K562 (cell line): ENCODE data around the gene SCAPER. TPM values are rescaled to one million over a fixed set of nuclear protein-coding genes. Genes with fewer than 3 reads are reported as not detected.

Source experiments
- ATAC-seq: fragments of 200-7000 bp; cut with Tn5 transposase; 3 replicates; pipeline ENCODE4 v1.9.1; 2020; ENCODE audit warnings: moderate library complexity
- BruUV-seq: library from RNA; stranded (reverse); fragments of 400-500 nt; replicated peaks from 2 replicates; lab custom pipeline; 2021; lab: Mats Ljungman, UMichigan
- CTCF ChIA-PET: fragments of 300-600 bp; formaldehyde crosslinking; extraction: SDS; loops from one replicate; lab custom pipeline; 2021; ENCODE audit warnings: low intra/inter-chr PET ratio; lab: Yijun Ruan, JAX
- POLR2A ChIA-PET: fragments of 300-600, 350-650 bp; sonication (Branson Sonifier 250); formaldehyde crosslinking; extraction: SDS; loops from one replicate; lab custom pipeline; 2021; ENCODE audit warnings: antibody characterized with exemption, inconsistent platforms; lab: Yijun Ruan, JAX
- DNase-seq, 4 experiments: peaks; one replicate each; pipeline versions ENCODE4 v3.0.0 to v3.0.0-alpha.2; 2011 to 2018; ENCODE audit warnings: low spot score in 3 of 4, mixed read lengths in 3 of 4; ENCODE audit errors: extremely low read depth in 1 of 4
- FAIRE-seq: peaks from 2 replicates; lab custom pipeline; 2011; peaks lifted over from hg19 to GRCh38; lab: Jason Lieb, UNC
- H2AFZ ChIP-seq: 2 replicates; pipeline ENCODE4 v1.6.0; 2011; ENCODE audit warnings: low read depth, low read length, control low read depth, inconsistent platforms
- H3K27ac ChIP-seq: fragments of 200-600 bp; 3 replicates; pipeline ENCODE4 v1.8.0; 2011; ENCODE audit warnings: low read depth, mild to moderate bottlenecking, control low read depth, inconsistent platforms, low read length, moderate library complexity, mixed read lengths; ENCODE audit errors: extremely low read depth
- H3K27me3 ChIP-seq, 2 experiments: fragments of 300-600 bp in 1 of 2; 2 replicates in 1 of 2; 3 replicates in 1 of 2; pipeline versions ENCODE4 v1.6.0 to v1.8.0; 2011; ENCODE audit warnings: inconsistent platforms in 2 of 2, low read length in 2 of 2, mild to moderate bottlenecking in 1 of 2, mixed read lengths in 1 of 2, moderate library complexity in 1 of 2; ENCODE audit not compliant: control insufficient read depth in 2 of 2, insufficient read depth in 2 of 2
- H3K36me3 ChIP-seq: fragments of 300-600 bp; 3 replicates; pipeline ENCODE4 v1.8.0; 2011; ENCODE audit warnings: mild to moderate bottlenecking, low read length, inconsistent platforms; ENCODE audit not compliant: control insufficient read depth, insufficient read depth
- H3K4me1 ChIP-seq, 2 experiments: fragments of 200-600 bp in 1 of 2; replicated peaks in 1 of 2; 2 replicates in 1 of 2; 3 replicates in 1 of 2; pipeline versions ENCODE4 v1.5.1 to v1.8.0; 2011; ENCODE audit warnings: inconsistent platforms in 2 of 2, low read length in 2 of 2, mild to moderate bottlenecking in 1 of 2, mixed read lengths in 1 of 2, moderate library complexity in 1 of 2; ENCODE audit not compliant: control insufficient read depth in 2 of 2, insufficient read depth in 2 of 2
- H3K4me2 ChIP-seq: 2 replicates; pipeline ENCODE4 v1.6.1; 2011; ENCODE audit warnings: low read length, control low read depth, inconsistent platforms, mixed read lengths; ENCODE audit not compliant: insufficient read depth
- H3K4me3 ChIP-seq: fragments of 200-600 bp; sonication (generic), shearing (Covaris generic); 2 replicates; pipeline ENCODE4 v1.5.1; 2016; ENCODE audit warnings: control low read depth, inconsistent platforms
- H3K79me2 ChIP-seq: fragments of 200-600 bp; 3 replicates; pipeline ENCODE4 v1.8.0; 2011; ENCODE audit warnings: low read length, inconsistent platforms; ENCODE audit not compliant: control insufficient read depth, insufficient read depth
- H3K9ac ChIP-seq, 2 experiments: 2 replicates each; pipeline versions ENCODE4 v1.6.0 to v1.6.1; 2011; ENCODE audit warnings: low read depth in 2 of 2, low read length in 2 of 2, control low read depth in 1 of 2, inconsistent platforms in 1 of 2, mild to moderate bottlenecking in 1 of 2, mixed read lengths in 1 of 2; ENCODE audit not compliant: insufficient read depth in 1 of 2
- H3K9me1 ChIP-seq: one replicate; pipeline ENCODE4 v1.6.0; 2011; ENCODE audit warnings: inconsistent platforms, mild to moderate bottlenecking, low read length, moderate library complexity; ENCODE audit not compliant: control insufficient read depth, insufficient read depth
- H3K9me3 ChIP-seq: replicated peaks from 2 replicates; pipeline ENCODE4 v1.5.1; 2011; ENCODE audit warnings: low read depth, low read length, inconsistent platforms; ENCODE audit not compliant: control insufficient read depth, insufficient read depth
- H4K20me1 ChIP-seq: replicated peaks from 2 replicates; pipeline ENCODE4 v1.6.1; 2011; ENCODE audit warnings: low read length, inconsistent platforms, mixed read lengths; ENCODE audit not compliant: control insufficient read depth, insufficient read depth
- FIP1L1 ChIP-seq: fragments of 200-400 bp; formaldehyde crosslinking; IDR thresholded peaks from 2 replicates; pipeline ENCODE4 v1.6.1; 2018; ENCODE audit warnings: mild to moderate bottlenecking, low read depth, low read length; ENCODE audit not compliant: poor library complexity, severe bottlenecking
- MAFG ChIP-seq: fragments of 450-650 bp; conservative IDR thresholded peaks from 2 replicates; pipeline ENCODE4 v1.6.1; 2016; ENCODE audit warnings: missing genetic modification characterization, missing compliant biosample characterization
- POLR2H ChIP-seq: IDR thresholded peaks from 2 replicates; pipeline ENCODE4 v1.6.1; 2016; ENCODE audit warnings: missing genetic modification characterization, low read depth, mild to moderate bottlenecking, control low read depth, missing compliant biosample characterization, moderate library complexity
- ZNF124 ChIP-seq: sonication (generic); formaldehyde crosslinking; IDR thresholded peaks from 2 replicates; pipeline ENCODE4 v1.8.1; 2022; ENCODE audit warnings: missing genetic modification reagents
- WGBS: fragments of 100-300 bp; shearing (Covaris generic); methylation state at CpG from one replicate; pipeline ENCODE4 v1.1.6; 2016; ENCODE audit warnings: low coverage, mixed read lengths; ENCODE audit not compliant: insufficient coverage; ENCODE audit errors: missing lambda C conversion rate; 5-methylcytosine and 5-hydroxymethylcytosine counted together
- in situ Hi-C: fragments of 300-500 bp; cut with MboI; formaldehyde crosslinking; loops from 4 replicates; pipeline ENCODE4 v1.15.0; 2018; ENCODE audit warnings: inconsistent platforms, mixed read lengths
- intact Hi-C: fragments of 100-400 bp; cut with micrococcal nuclease; formaldehyde crosslinking; loops from 2 replicates; pipeline ENCODE4 v1.14.2; 2022
- polyA plus RNA-seq, 8 experiments: library from polyadenylated mRNA; depleted of rRNA in 4 of 8; stranded (reverse) in 5 of 8; unstranded in 3 of 8; fragments of >200 nt; fragmentation: Nextera tagmentation in 2 of 8; fragmentation: Illumina TruSeq in 1 of 8; extraction: Ambion mirVana in 2 of 8; extraction: Trizol in 1 of 8; gene quantifications; 2 replicates each; pipeline versions ENCODE4 v1.2.1 to v1.2.3, GENCODE V29; 2011 to 2014; ENCODE audit warnings: inconsistent platforms in 1 of 8, missing spikeins in 1 of 8
- total RNA-seq, 7 experiments: library from RNA; depleted of rRNA in 6 of 7; stranded (reverse); fragments of >200 nt in 6 of 7; fragmentation: Illumina TruSeq in 2 of 7; extraction: Trizol in 2 of 7; gene quantifications; 2 replicates each; pipeline versions ENCODE4 v1.2.1 to v1.2.3, GENCODE V29; 2011 to 2021; ENCODE audit warnings: low replicate concordance in 1 of 7
- TF ChIP-seq, protein P1 (sequence below): fragments of 250-450 bp; sonication (Bioruptor Pico); IDR thresholded peaks from 2 replicates; pipeline ENCODE4 v1.4.0; 2020; ENCODE audit warnings: mild to moderate bottlenecking, moderate library complexity
- TF ChIP-seq, protein P2 (sequence below): fragments of 450-650 bp; formaldehyde crosslinking; IDR thresholded peaks from 2 replicates; pipeline ENCODE4 v1.4.0; 2022; ENCODE audit warnings: mild to moderate bottlenecking, moderate library complexity

Gene SCAPER
- total and polyA plus RNA-seq, 9 of the 15 experiments (the other 6 are each of a cell fraction or from before 2014, with no cell fraction given), result 1.3 to 5.7 (median 3.2) TPM

DNA sequence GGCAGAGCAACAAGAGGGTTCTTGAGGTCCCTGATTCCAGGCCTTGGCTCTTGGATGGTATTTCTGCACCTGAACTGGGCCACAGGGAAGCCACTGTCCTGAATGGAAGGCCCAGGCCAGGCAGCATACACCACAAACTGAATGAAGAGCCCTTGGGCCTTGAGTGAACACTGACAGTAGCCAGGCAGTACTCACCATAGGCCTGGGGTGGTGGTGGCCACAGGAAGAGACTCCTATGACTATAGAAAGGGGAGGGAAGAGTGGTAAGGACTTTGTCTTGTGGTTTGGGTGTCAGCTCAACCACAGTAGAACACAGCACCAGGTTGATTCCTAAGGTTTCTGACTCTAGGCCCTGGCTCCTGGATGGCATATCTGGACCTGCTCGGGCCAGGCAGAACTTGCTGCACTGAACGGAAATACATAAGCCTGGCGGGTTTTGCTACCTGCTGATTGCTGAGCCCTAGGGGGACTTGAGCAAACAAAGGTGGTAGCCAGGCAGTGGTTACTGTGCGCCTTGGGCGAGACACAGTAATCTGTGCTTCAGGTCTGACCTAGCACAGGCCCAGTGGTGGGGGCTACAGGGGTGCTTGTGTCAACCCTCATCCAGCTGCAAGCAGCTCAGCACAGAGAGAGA, 327.1 kb downstream of the SCAPER start:
- Histone ChIP-seq H3K27ac (no peak overlapping the region), H3K4me1 (no peaks in the 10 kb centered on the region), H2AFZ (no peak overlapping the region), H3K4me2 (no peak overlapping the region), H3K9ac (no peak overlapping the region), H4K20me1 (no peaks in the 10 kb centered on the region), H3K36me3 (no peaks in the 10 kb centered on the region), H3K9me1 (no peaks in the 10 kb centered on the region), H3K27me3 (no peaks in the 10 kb centered on the region), H3K4me3 (no peak overlapping the region), H3K79me2 (no peaks in the 10 kb centered on the region), H3K9me3 (no peaks in the 10 kb centered on the region)
- ChIA-PET POLR2A (no interaction called here), CTCF (no interaction called here)
- intact Hi-C loops (no loop called here), in situ Hi-C loops (no loop called here)
- FAIRE-seq, result no peak
- 2% methylated on average over 5 of the region's 5 CpGs for WGBS
- TF ChIP-seq MAFG (tag) (no peak), POLR2H (tag) (no peak), ZNF124 (CRISPR knock-in tag) (no peak), FIP1L1 (no peak)
- TF ChIP-seq, protein P1, sequence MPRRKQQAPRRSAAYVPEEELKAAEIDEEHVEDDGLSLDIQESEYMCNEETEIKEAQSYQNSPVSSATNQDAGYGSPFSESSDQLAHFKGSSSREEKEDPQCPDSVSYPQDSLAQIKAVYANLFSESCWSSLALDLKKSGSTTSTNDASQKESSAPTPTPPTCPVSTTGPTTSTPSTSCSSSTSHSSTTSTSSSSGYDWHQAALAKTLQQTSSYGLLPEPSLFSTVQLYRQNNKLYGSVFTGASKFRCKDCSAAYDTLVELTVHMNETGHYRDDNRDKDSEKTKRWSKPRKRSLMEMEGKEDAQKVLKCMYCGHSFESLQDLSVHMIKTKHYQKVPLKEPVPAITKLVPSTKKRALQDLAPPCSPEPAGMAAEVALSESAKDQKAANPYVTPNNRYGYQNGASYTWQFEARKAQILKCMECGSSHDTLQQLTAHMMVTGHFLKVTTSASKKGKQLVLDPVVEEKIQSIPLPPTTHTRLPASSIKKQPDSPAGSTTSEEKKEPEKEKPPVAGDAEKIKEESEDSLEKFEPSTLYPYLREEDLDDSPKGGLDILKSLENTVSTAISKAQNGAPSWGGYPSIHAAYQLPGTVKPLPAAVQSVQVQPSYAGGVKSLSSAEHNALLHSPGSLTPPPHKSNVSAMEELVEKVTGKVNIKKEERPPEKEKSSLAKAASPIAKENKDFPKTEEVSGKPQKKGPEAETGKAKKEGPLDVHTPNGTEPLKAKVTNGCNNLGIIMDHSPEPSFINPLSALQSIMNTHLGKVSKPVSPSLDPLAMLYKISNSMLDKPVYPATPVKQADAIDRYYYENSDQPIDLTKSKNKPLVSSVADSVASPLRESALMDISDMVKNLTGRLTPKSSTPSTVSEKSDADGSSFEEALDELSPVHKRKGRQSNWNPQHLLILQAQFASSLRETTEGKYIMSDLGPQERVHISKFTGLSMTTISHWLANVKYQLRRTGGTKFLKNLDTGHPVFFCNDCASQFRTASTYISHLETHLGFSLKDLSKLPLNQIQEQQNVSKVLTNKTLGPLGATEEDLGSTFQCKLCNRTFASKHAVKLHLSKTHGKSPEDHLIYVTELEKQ (CRISPR knock-in tag), result no peak
- TF ChIP-seq, protein P2, sequence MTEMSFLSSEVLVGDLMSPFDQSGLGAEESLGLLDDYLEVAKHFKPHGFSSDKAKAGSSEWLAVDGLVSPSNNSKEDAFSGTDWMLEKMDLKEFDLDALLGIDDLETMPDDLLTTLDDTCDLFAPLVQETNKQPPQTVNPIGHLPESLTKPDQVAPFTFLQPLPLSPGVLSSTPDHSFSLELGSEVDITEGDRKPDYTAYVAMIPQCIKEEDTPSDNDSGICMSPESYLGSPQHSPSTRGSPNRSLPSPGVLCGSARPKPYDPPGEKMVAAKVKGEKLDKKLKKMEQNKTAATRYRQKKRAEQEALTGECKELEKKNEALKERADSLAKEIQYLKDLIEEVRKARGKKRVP (CRISPR knock-in tag), result no peak
- no peak for DNase-seq
- BruUV-seq, result no TSS peak
- ATAC-seq, result no peak
